Hematopoietic multipotent progenitor cell treated with erythropoietin and hydrocortisone succinate and interleukin-3 and kit ligand, for 8 days (in vitro differentiated cells): ENCODE data around the gene CDKAL1.
"Not testable (repeated sequence)": the region's sequence is repeated elsewhere in the genome, so short reads cannot be mapped to it uniquely, and the experiment has no call there.

Source experiments
- DNase-seq: peaks from one replicate; pipeline ENCODE4 v3.0.0-alpha.2; 2015

Gene CDKAL1

GRCh38 chr6:21193790-21194475 is 659.7 kb downstream of the CDKAL1 start:
- no peak for DNase-seq

GRCh38 chr6:21195301-21195700 is 661.0 kb downstream of the CDKAL1 start:
- not testable (repeated sequence) for DNase-seq

- DNase-seq: no peak
Measured at GRCh38 chr6:21198032-21198640, 663.9 kb downstream of the CDKAL1 start.

DNA sequence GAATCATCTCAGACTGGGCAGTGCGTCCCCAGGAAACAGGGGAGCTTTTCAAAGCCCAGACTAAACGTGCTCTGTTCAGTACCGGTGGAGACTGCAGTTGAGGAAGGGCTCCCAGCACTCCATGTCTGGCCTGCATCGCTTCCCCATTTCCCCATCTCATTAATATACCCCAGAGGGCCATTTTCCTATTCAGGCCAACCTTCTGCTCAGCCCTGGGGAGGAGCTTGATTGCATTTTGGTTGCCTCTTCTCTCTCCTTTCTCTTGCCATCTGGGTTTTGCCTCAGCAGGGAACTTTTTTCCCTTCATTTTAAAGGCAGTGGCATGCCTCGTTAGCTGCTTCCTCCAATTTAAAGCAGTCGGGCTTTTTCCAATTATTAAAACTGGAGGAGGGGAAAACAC is 665.0 kb downstream of the CDKAL1 start:
- DNase-seq: no peak

- DNase-seq: no peak
Measured at GRCh38 chr6:21200134-21200870, 666.0 kb downstream of the CDKAL1 start.

DNA sequence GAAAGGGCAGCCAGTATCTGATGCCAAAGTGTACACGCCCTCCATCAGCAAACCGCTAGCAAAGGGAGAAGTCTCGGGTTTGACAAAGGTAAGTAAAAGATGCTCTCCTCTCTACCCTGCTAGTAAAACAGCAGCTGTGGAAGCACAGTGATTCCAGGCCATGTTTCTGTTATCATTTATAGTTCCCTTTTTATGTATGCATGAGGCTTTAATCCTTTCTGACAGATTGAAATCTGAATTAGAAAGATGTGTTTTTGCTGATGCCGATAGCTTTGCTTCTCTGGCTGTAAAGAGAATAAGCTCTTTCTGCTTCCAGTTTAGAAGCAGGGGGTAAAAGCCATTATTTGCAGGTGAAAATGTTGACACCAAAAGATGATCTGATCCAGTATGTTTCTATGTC is 666.9 kb downstream of the CDKAL1 start:
- DNase-seq: no peak

DNA sequence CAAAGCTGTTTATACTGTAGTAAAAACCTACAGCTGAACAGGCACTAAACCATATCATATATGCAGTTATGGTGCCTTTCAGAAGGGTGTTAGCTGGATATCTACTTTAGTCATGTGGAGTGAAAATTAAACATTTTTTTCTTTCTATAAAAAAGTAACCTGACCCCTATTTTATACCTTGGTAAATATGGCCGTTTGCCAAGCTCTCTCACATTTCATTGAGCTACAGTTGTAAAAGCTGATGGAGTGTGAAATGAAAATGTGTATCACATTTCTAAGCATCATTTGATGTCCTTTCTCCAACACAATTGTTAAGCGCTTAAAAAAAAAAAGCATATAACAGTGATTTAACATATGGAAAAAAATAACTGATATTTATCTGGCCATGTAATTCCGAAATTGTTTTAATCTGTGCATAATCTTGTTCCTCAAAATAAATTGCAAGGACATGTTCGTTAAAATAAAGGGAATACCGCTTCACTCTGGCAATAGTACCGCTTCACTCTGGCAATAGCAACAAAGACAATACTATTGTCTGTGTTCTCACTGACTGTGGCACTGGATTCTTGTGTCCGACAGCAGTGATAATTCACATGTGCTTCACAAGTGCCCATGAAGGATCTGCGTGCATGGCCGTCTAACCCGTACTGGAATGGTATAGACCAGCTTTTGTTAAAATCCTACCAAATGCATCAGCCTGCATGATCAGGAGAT is 667.5 kb downstream of the CDKAL1 start:
- no peak for DNase-seq

- DNase-seq: no peak
Measured at GRCh38 chr6:21202521-21202920, 668.3 kb downstream of the CDKAL1 start.

DNA sequence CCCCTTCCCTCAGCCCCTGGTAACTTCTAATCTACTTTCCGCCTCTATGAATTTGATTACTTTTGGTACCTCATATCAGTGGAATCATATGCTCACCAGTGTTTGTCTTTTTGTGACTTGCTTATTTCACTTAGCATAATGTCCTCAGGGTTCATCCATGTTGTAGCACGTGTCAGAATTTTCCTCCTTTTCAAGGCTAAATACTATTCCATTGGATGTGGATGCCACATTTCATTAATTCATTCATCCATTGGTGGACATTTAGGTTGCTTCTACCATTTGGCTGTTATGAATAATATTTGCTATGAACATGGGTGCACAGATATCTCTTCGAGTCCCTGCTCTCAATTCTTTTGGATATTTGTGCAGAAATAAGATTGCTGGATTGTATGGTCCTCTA is 670.7 kb downstream of the CDKAL1 start:
- DNase-seq: no peak

DNA sequence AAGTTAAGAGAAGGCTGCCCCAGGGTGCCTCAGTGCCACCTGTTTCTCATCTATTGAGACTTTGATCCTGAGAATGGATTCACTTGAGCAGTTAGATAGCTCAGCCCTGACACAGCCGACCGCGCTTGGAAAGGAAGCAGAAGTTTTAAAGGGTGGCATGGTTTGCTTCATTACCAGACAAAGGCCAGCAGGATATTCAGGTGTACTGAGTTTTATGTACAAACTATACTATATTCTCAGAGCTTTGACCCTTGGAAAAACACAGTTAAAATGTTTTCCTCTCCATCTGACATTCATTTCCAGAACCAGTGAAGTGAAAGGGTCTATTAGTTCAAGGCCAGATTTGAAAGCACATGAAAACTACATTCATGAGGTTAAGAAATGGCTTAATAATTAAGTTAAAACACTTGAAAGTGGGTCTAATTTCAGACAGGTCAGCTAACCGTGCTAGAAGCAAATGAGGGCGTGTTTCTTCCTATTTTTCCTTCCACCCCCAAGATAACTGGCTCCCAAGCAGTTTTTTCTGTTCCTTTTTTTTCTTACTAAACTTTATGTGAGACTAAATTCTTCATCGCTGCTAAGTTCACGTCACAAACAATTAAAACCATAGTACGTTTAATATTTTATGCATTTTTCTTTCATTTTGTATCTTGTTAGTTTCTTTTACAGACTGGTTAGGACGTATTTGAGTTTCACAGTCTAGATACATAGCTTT is 674.0 kb downstream of the CDKAL1 start:
- DNase-seq: no peak

DNA sequence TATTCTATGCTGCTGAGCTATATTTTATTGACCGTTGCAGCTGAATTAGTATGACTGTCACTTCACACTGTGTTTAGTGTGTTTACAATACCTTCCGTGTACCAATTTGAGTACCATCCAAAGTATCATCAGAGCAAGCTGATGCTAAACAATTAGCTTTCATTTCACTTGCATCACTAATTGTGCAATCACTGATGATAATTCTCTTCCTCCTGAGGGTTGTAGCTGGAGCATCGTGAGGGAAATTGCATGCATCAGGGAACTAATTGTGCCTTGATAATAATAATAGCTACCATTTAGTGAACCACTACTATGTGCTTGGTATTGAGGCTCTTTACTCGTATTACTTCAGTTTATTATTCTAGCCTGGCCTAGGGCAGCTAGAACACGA is 674.5 kb downstream of the CDKAL1 start:
- DNase-seq: no peak

DNA sequence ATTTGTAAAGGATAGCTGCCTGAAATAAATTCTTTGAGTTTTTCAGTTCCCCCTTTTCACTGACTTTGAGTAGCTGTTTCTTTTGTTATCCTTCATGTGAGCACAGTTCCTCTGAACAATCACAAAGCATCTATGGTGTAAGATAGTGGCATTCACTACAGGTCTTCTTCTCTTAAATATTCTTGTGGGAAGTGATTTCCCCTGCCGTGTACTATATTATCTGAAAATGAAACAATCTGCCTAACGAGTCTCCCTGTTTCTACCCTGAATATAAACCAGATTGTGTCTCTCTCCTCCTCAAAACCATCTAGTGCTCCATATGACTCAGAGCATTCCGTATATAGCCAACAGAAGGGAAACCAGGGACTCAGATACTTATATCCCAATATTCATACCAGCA is 679.2 kb downstream of the CDKAL1 start:
- DNase-seq: no peak

GRCh38 chr6:21214738-21215448 is 680.6 kb downstream of the CDKAL1 start:
- DNase-seq: no peak

GRCh38 chr6:21219241-21219640 is 685.0 kb downstream of the CDKAL1 start:
- DNase-seq: no peak

DNA sequence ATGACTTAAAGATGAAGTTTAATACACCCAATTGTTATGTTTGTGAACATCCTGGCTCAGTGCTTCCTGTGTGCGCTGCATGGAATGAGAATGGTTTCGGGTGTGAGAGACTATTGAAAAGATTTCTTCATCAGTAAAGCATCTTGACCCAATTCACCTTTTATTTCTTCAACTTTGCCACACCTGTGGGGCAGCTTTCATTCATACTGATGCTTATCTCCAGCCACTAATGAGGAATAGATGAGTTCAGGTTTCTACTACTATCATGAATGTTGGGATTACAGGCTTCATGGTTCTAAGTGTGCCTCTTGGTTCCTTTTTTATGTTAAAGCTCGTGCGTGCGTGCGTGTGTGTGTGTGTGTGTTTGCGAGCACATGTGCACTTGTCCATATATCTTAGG is 685.6 kb downstream of the CDKAL1 start:
- no peak for DNase-seq

DNA sequence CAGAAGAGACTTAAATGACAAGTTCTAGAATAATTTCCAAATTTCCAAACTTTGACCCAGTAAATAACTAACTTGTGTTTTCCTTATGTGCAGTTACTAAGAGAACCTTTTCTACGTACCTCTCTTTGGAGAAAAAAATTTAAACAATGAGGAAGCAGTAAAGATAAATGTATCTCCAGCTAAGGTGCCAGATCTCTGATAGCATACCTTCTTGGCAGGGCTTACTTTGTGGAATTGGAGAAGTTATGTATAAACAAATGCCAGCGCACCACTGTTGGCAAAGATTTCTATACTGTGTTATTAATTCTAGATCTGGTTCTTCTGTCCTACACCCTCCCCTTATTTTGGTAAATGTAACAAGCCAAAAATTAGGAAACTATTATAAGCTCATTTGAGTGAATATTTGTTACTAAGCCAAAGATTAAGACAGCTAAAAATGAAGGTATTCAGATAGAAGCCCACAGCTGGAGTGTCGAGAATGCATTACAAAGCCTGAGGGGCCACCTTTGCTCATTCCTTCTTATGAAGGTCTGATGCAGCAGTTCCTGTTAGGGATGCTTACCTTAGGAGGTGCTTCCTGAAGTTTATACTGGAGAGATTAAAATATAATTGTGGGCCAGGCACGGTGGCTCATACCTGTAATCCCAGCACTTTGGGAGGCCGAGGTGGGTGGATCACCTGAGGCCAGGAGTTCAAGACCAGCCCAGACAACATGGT is 686.2 kb downstream of the CDKAL1 start:
- DNase-seq: no peak

DNA sequence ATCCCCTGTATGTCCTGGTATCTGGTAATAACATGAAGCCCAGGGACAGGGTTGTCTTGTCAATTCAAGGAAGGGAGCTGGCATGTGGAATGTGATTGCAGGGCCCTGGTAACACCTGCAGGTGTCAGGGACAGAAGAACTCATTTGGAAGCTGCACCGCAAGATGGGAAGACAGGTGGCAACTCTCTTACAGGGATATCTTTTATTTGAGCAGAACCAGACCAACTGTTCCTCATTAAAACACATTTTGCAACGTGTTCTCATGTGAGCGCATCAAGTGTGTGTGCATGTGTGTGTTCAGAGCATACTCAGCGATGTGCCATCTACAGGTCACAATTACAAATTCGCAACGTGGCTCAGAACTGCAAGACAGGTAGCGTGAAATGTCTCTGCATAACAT is 688.4 kb downstream of the CDKAL1 start:
- DNase-seq: no peak

GRCh38 chr6:21225912-21226311 is 691.7 kb downstream of the CDKAL1 start:
- DNase-seq: no peak

- no peak for DNase-seq
Measured at GRCh38 chr6:21227486-21227885, 693.2 kb downstream of the CDKAL1 start.

DNA sequence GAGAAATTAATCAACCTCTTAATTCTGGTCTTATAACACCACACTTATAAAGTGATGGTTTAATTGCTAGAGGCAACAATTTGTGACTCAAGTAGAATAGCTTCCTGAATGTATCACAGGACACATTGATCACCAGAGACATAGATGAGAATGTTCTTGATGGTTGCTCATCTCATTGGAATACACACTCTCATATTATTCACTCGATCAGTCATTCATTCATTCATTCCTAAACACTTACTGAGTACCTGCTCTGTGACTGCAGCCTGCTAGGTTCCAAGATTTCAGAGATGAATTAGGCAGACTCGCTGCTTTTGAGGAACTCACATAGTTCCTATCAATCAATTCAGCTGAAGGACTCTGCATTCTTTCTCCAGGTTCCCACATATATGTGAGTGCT is 694.2 kb downstream of the CDKAL1 start:
- DNase-seq: no peak

DNA sequence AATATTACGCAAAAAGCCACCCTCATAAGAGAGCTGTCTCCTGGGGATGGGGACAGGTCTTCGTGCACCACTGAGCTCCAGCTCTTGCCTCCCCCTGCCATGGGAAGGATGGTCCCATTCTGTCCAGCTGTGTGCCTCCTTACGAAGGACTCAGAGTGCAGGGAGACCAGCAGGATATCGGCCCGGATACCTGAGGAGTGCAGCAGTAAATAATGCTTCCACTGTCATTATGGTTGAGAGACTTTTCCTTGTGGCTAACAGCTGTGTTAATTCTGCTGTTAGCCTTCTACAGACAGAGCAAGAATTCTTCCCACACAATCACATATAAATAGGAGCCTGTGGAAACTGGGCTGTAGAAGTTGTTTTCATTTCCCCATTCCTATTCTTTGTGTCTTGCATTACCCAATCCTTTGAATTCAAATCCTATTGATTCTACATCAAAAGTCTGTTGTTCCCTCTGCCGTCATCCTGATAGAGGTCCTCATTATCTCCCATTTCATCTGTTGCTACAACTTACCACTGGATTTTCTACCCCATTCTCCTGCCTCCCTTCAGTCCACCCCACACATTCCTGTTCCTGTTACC is 694.7 kb downstream of the CDKAL1 start:
- no peak for DNase-seq
